PFSK-1 (cell line): Measurements from ENCODE around the gene C1orf122.

Experiments
- POLR2AphosphoS5 ChIP-seq: IDR thresholded peaks from 2 replicates; pipeline ENCODE4 v1.6.1; 2012; ENCODE audit warnings: low read depth, mild to moderate bottlenecking, control low read depth, low read length, moderate library complexity
- REST ChIP-seq, 2 experiments: IDR thresholded peaks; 2 replicates each; pipeline versions ENCODE4 v1.6.1 to v1.8.0; 2011 to 2012; ENCODE audit warnings: low read depth in 2 of 2, low read length in 2 of 2, control low read depth in 1 of 2, inconsistent platforms in 1 of 2, mild to moderate bottlenecking in 1 of 2, moderate library complexity in 1 of 2; ENCODE audit not compliant: insufficient read depth in 1 of 2
- SIN3A ChIP-seq: IDR thresholded peaks from 2 replicates; pipeline ENCODE4 v1.6.1; 2012; ENCODE audit warnings: mild to moderate bottlenecking, low read length, moderate library complexity, borderline replicate concordance; ENCODE audit not compliant: insufficient read depth

DNA sequence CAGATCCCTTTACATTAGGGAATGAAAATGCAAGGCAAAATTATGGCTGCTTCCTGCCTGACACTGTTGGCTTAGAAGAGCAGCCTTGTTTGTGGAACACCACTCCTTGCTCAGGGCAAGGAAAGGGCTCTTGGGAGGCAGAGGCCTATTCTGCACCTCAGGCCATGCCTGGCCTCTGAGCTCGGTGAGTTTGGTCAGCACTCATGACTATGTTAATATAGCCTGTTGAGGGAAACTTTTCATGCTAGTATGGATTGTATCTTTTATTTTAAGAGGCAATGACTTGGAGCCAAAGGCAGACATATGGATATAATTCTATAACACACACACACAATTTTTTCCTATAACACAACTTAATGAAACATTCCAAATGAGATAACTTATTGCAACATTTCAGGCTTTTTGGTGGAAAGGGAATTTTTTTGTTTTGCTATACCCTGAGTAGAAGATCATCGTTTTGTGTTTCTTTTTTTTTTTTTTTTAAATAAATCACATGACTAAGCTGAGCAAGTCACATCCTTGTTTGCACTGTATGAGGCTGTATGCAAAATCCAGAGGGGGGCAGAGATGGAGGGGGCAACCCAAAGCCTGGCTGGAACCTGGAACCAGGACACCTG is 6.0 kb downstream of the C1orf122 start:
- TF ChIP-seq POLR2AphosphoS5 (no peak), SIN3A (no peak), REST (IDR thresholded peaks at IDR 0.05; ENCODE audit: insufficient read depth in 1 of 2, low read depth in 2 of 2, low read length in 2 of 2) (no peak)
